ENCODE measurements around the gene PITPNC1. TPM values are rescaled to one million over a fixed set of nuclear protein-coding genes. Genes with fewer than 3 reads are reported as not detected.

Gene PITPNC1
- total and polyA plus RNA-seq, 2 donors (not counting 1 experiment from before 2014, with no cell fraction given): 4.7 to 26.1 TPM

DNA sequence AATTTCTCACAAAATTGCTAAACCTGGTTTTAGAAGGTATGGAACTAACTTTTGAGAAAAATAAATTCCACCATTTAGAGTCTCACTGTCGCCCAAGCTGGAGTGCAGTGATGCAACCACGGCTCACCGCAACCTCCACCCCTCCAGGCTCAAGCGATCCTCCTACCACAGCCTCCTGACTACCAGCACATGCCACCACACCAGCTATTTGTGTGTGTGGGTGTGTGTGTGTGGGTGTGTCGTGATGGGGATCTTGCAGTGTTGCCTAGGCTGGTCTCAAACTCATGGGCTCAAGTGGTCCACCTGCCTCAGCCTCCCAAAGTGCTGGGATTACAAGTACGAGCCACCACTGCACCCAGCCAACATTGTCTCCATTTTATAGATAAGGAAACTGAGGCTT lies 269.4 kb downstream of the PITPNC1 start:
- DNase-seq (no peak), ATAC-seq (ENCODE audit: low read depth) (no peak)
- Histone ChIP-seq H2AFZ (ENCODE audit: insufficient read depth, low read depth, low read length, poor library complexity, severe bottlenecking) (no peak overlapping the region), H3K79me2 (ENCODE audit: control insufficient read depth, insufficient read depth, low read length) (no peaks in the 10 kb centered on the region), H3K36me3 (replicated peaks in 1 of 2; ENCODE audit: control extremely low read depth in 1 of 2, control insufficient read depth in 1 of 2, extremely low read depth in 1 of 2, insufficient read depth in 2 of 2, low read length in 1 of 2) (no peaks in the 10 kb centered on the region), H3K4me1 (ENCODE audit: control insufficient read depth in 2 of 2, insufficient read depth in 2 of 2, low read length in 2 of 2) (no peaks in the 10 kb centered on the region), H4K20me1 (ENCODE audit: control insufficient read depth, insufficient read depth, low read length, poor library complexity, severe bottlenecking) (no peaks in the 10 kb centered on the region), H3K4me3 (ENCODE audit: control extremely low read depth in 1 of 5, extremely low read depth in 1 of 5, insufficient read depth in 1 of 5, low read depth in 2 of 5, low read length in 4 of 5) (no peak overlapping the region), H3K27me3 (replicated peaks in 1 of 4; ENCODE audit: control extremely low read depth in 1 of 4, control insufficient read depth in 3 of 4, insufficient read depth in 4 of 4, low read length in 3 of 4) (no peaks in the 10 kb centered on the region), H3K27ac (ENCODE audit: low read length in 2 of 2) (no peak overlapping the region), H3K4me2 (replicated peaks; ENCODE audit: low read depth, low read length, poor library complexity, severe bottlenecking) (no peak overlapping the region), H3K9me3 (ENCODE audit: control extremely low read depth in 1 of 3, control insufficient read depth in 2 of 3, insufficient read depth in 1 of 3, low read length in 2 of 3) (no peaks in the 10 kb centered on the region), H3K9ac (ENCODE audit: low read length) (no peak overlapping the region)
- no CpG with 5 or more reads among the region's 6 CpGs for WGBS (ENCODE audit: insufficient coverage)
- POLR2A ChIA-PET: no interaction called here
- H3K4me3 Mint-ChIP-seq: no peak overlapping the region
- intact Hi-C loops (cut with micrococcal nuclease): no loop called here
- CTCF ChIA-PET: no interaction called here
- no peak for TF ChIP-seq EZH2 (IDR thresholded peaks at IDR 0.05; ENCODE audit: borderline replicate concordance, insufficient read depth, low read depth, low read length, poor library complexity, severe bottlenecking)
- no peak for TF ChIP-seq CTCF (IDR thresholded peaks at IDR 0.05)
- peaks cover 7% of the 10 kb centered on the region for H3K4me1 Mint-ChIP-seq
- no peak overlapping the region for H3K27ac Mint-ChIP-seq
- no peaks in the 10 kb centered on the region for H3K27me3 Mint-ChIP-seq
- H3K9me3 Mint-ChIP-seq (ENCODE audit: insufficient read depth): no peaks in the 10 kb centered on the region

GRCh38 chr17:67647482-67647881 lies 270.4 kb downstream of the PITPNC1 start:
- Histone ChIP-seq H4K20me1 (ENCODE audit: control insufficient read depth, insufficient read depth, low read length, poor library complexity, severe bottlenecking) (no peaks in the 10 kb centered on the region), H2AFZ (ENCODE audit: insufficient read depth, low read depth, low read length, poor library complexity, severe bottlenecking) (no peak overlapping the region), H3K27me3 (replicated peaks in 1 of 4; ENCODE audit: control extremely low read depth in 1 of 4, control insufficient read depth in 3 of 4, insufficient read depth in 4 of 4, low read length in 3 of 4) (no peaks in the 10 kb centered on the region), H3K9ac (ENCODE audit: low read length) (no peak overlapping the region), H3K79me2 (ENCODE audit: control insufficient read depth, insufficient read depth, low read length) (no peaks in the 10 kb centered on the region), H3K27ac (ENCODE audit: low read length in 2 of 2) (no peak overlapping the region), H3K4me3 (ENCODE audit: control extremely low read depth in 1 of 5, extremely low read depth in 1 of 5, insufficient read depth in 1 of 5, low read depth in 2 of 5, low read length in 4 of 5) (no peak overlapping the region), H3K4me2 (replicated peaks; ENCODE audit: low read depth, low read length, poor library complexity, severe bottlenecking) (no peak overlapping the region), H3K9me3 (ENCODE audit: control extremely low read depth in 1 of 3, control insufficient read depth in 2 of 3, insufficient read depth in 1 of 3, low read length in 2 of 3) (no peaks in the 10 kb centered on the region), H3K36me3 (replicated peaks in 1 of 2; ENCODE audit: control extremely low read depth in 1 of 2, control insufficient read depth in 1 of 2, extremely low read depth in 1 of 2, insufficient read depth in 2 of 2, low read length in 1 of 2) (no peaks in the 10 kb centered on the region), H3K4me1 (ENCODE audit: control insufficient read depth in 2 of 2, insufficient read depth in 2 of 2, low read length in 2 of 2) (no peaks in the 10 kb centered on the region)
- Mint-ChIP-seq H3K4me3 (no peak overlapping the region), H3K27ac (no peak overlapping the region), H3K4me1 (peaks cover 9% of the 10 kb centered on the region), H3K9me3 (ENCODE audit: insufficient read depth) (no peaks in the 10 kb centered on the region), H3K27me3 (no peaks in the 10 kb centered on the region)
- TF ChIP-seq EZH2 (IDR thresholded peaks at IDR 0.05; ENCODE audit: borderline replicate concordance, insufficient read depth, low read depth, low read length, poor library complexity, severe bottlenecking) (no peak), CTCF (IDR thresholded peaks at IDR 0.05) (no peak)
- DNase-seq (no peak), ATAC-seq (ENCODE audit: low read depth) (no peak)
- ChIA-PET CTCF (interaction anchor here (1.5 kb wide), 1 partner anchor 273 kb away, joined by 4 read pairs; no protein-coding TSS in a partner anchor), POLR2A (no interaction called here)
- intact Hi-C loops (cut with micrococcal nuclease): no loop called here
- WGBS (ENCODE audit: insufficient coverage): 0% methylated on average over 1 of the region's 5 CpGs
